ENCODE results near the gene ZBTB9.

ZBTB9 gene

GRCh38 chr6:33419580-33420490 lies 34.5 kb upstream of the ZBTB9 start, which contains the start of gene SYNGAP1:
Gene SYNGAP1 (plus strand): TSS chr6:33420065. CDS start chr6:33420265, 200 bp downstream.
- Histone ChIP-seq H3K4me3 (IDR thresholded peaks at IDR 0.05; ENCODE audit: insufficient read depth, low read depth, low read length) (no peak within 1 kb of the TSS), H3K4me1 (ENCODE audit: low read depth, poor library complexity, severe bottlenecking) (peaks cover 39% of the 10 kb centered on the region), H2AFZ (ENCODE audit: low read depth) (peak within 1 kb of the TSS; percentile 46; the same call in 1 of the 2 replicates), H3K4me2 (peak within 1 kb of the TSS; percentile 42; the same call in 1 of the 2 replicates), H3K27me3 (ENCODE audit: insufficient read depth, low read depth) (no peaks in the 10 kb centered on the region), H4K20me1 (ENCODE audit: insufficient read depth) (no peaks in the 10 kb centered on the region), H3K36me3 (ENCODE audit: insufficient read depth) (no peaks in the 10 kb centered on the region), H3K79me2 (ENCODE audit: insufficient read depth, low read depth) (peaks cover 21% of the 10 kb centered on the region), H3K27ac (no peak within 1 kb of the TSS; the same call in 1 of the 2 replicates), H3K9ac (no peak within 1 kb of the TSS)
- TF ChIP-seq, protein P1, sequence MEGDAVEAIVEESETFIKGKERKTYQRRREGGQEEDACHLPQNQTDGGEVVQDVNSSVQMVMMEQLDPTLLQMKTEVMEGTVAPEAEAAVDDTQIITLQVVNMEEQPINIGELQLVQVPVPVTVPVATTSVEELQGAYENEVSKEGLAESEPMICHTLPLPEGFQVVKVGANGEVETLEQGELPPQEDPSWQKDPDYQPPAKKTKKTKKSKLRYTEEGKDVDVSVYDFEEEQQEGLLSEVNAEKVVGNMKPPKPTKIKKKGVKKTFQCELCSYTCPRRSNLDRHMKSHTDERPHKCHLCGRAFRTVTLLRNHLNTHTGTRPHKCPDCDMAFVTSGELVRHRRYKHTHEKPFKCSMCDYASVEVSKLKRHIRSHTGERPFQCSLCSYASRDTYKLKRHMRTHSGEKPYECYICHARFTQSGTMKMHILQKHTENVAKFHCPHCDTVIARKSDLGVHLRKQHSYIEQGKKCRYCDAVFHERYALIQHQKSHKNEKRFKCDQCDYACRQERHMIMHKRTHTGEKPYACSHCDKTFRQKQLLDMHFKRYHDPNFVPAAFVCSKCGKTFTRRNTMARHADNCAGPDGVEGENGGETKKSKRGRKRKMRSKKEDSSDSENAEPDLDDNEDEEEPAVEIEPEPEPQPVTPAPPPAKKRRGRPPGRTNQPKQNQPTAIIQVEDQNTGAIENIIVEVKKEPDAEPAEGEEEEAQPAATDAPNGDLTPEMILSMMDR (conservative IDR thresholded peaks at IDR 0.05; ENCODE audit: low read depth, low read length) = no peak

- TF ChIP-seq, protein P1 (conservative IDR thresholded peaks at IDR 0.05; ENCODE audit: low read depth, low read length) = no peak
- Histone ChIP-seq H3K4me2 (no peak overlapping the region), H3K4me1 (ENCODE audit: low read depth, poor library complexity, severe bottlenecking) (peaks cover 39% of the 10 kb centered on the region), H3K27me3 (ENCODE audit: insufficient read depth, low read depth) (no peaks in the 10 kb centered on the region), H2AFZ (ENCODE audit: low read depth) (no peak overlapping the region), H3K27ac (no peak overlapping the region), H3K79me2 (ENCODE audit: insufficient read depth, low read depth) (peaks cover 20% of the 10 kb centered on the region), H4K20me1 (ENCODE audit: insufficient read depth) (no peaks in the 10 kb centered on the region), H3K9ac (no peak overlapping the region), H3K36me3 (ENCODE audit: insufficient read depth) (no peaks in the 10 kb centered on the region), H3K4me3 (IDR thresholded peaks at IDR 0.05; ENCODE audit: insufficient read depth, low read depth, low read length) (no peak overlapping the region)
These were observed 33.7 kb upstream of the ZBTB9 start for GRCh38 chr6:33420491-33421343.

DNA sequence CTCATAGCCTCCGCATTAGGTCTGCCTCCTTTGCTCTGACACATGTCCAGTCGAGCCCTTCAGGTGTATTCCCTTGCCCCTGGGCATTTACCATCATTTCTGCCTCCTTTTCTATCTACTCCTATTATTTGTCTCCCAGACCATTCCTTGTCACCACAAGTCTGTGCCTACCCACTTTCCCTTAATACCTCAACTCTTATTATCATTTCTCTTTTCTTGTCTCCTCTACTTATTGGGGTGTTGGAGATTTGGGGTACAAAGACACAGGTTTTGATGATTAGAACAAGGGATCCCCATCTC lies 33.1 kb upstream of the ZBTB9 start:
- Histone ChIP-seq H3K27me3 (ENCODE audit: insufficient read depth, low read depth) (no peaks in the 10 kb centered on the region), H2AFZ (ENCODE audit: low read depth) (no peak overlapping the region), H3K27ac (no peak overlapping the region), H3K79me2 (ENCODE audit: insufficient read depth, low read depth) (peaks cover 14% of the 10 kb centered on the region), H3K4me2 (no peak overlapping the region), H3K9ac (no peak overlapping the region), H3K36me3 (ENCODE audit: insufficient read depth) (no peaks in the 10 kb centered on the region), H3K4me3 (IDR thresholded peaks at IDR 0.05; ENCODE audit: insufficient read depth, low read depth, low read length) (no peak overlapping the region), H4K20me1 (ENCODE audit: insufficient read depth) (no peaks in the 10 kb centered on the region), H3K4me1 (ENCODE audit: low read depth, poor library complexity, severe bottlenecking) (peaks cover 33% of the 10 kb centered on the region)
- TF ChIP-seq, protein P1 (conservative IDR thresholded peaks at IDR 0.05; ENCODE audit: low read depth, low read length) = no peak

GRCh38 chr6:33423777-33424176 lies 30.6 kb upstream of the ZBTB9 start:
- H3K4me2 ChIP-seq = peak overlapping the region; percentile 99; the same call in 1 of the 2 replicates
- TF ChIP-seq, protein P1 (conservative IDR thresholded peaks at IDR 0.05; ENCODE audit: low read depth, low read length) = no peak
- no peaks in the 10 kb centered on the region for H4K20me1 ChIP-seq (ENCODE audit: insufficient read depth)
- H3K79me2 ChIP-seq (ENCODE audit: insufficient read depth, low read depth) = no peaks in the 10 kb centered on the region
- no peaks in the 10 kb centered on the region for H3K36me3 ChIP-seq (ENCODE audit: insufficient read depth)
- no peak overlapping the region for H2AFZ ChIP-seq (ENCODE audit: low read depth)
- H3K9ac ChIP-seq = no peak overlapping the region
- no peaks in the 10 kb centered on the region for H3K27me3 ChIP-seq (ENCODE audit: insufficient read depth, low read depth)
- no peak overlapping the region for H3K4me3 ChIP-seq (IDR thresholded peaks at IDR 0.05; ENCODE audit: insufficient read depth, low read depth, low read length)
- peaks cover 34% of the 10 kb centered on the region for H3K4me1 ChIP-seq (ENCODE audit: low read depth, poor library complexity, severe bottlenecking)
- no peak overlapping the region for H3K27ac ChIP-seq

Measured in KMS-11 (cell line).